Uterus (tissue), 2 donors: Measurements from ENCODE around the gene CC2D1A.

Experiments
- CTCF ChIP-seq, 4 experiments: fragments of 200-600 bp in 2 of 4; fragments of 450-650 bp in 2 of 4; sonication (generic) in 2 of 4; IDR thresholded peaks; one replicate each; pipeline ENCODE4 v1.5.1; 2016 to 2019; ENCODE audit warnings: antibody characterized with exemption in 4 of 4, mild to moderate bottlenecking in 2 of 4, moderate library complexity in 1 of 4
- POLR2A ChIP-seq, 2 donors: fragments of 450-650 bp; IDR thresholded peaks; one replicate each; pipeline ENCODE4 v1.6.1; 2016; ENCODE audit warnings: antibody characterized with exemption in 2 of 2, mild to moderate bottlenecking in 1 of 2, moderate library complexity in 1 of 2

- TF ChIP-seq CTCF (IDR thresholded peaks at IDR 0.05) (no peak), POLR2A (IDR thresholded peaks at IDR 0.05) (no peak)
Measured at GRCh38 chr19:13885826-13886365, 20.1 kb upstream of the CC2D1A start.
